ENCODE results near the gene JMJD1C. TPM values are rescaled to one million over a fixed set of nuclear protein-coding genes. Genes with fewer than 3 reads are reported as not detected.
"Not testable (repeated sequence)": the region's sequence is repeated elsewhere in the genome, so short reads cannot be mapped to it uniquely, and the experiment has no call there.

Gene JMJD1C
- total and polyA plus RNA-seq, 2 donors (not counting 3 experiments of a cell fraction or from before 2014, with no cell fraction given) = 32.1 to 97.1 TPM

GRCh38 chr10:63154546-63155387 is 311.0 kb downstream of the JMJD1C start:
- dilution Hi-C loops (cut with MboI; ENCODE audit: extremely low pct_ligation_motif_present, low sequenced_read_pairs) (no loop called here), intact Hi-C loops (cut with micrococcal nuclease) (loop anchor here (5.0 kb wide), 2 partner anchors 147 to 887 kb away; partner anchors contain the start of gene RTKN2)
- DNase-seq (ENCODE audit: low read depth, low spot score) (no peak), FAIRE-seq (no peak)
- TSS peak; percentile 16 for BruUV-seq (replicated peaks)
- Histone ChIP-seq H3K79me2 (ENCODE audit: control insufficient read depth, insufficient read depth, low read length) (peaks cover 2% of the 10 kb centered on the region), H4K20me1 (replicated peaks; ENCODE audit: control insufficient read depth, extremely low read depth, insufficient read depth, low read length) (no peaks in the 10 kb centered on the region), H3K27me3 (ENCODE audit: control insufficient read depth in 2 of 2, insufficient read depth in 2 of 2, low read length in 2 of 2) (no peaks in the 10 kb centered on the region), H3K9me3 (replicated peaks; ENCODE audit: control insufficient read depth, insufficient read depth, low read length) (no peaks in the 10 kb centered on the region), H3K9me1 (replicated peaks; ENCODE audit: control insufficient read depth, extremely low read depth, insufficient read depth, low read length) (no peaks in the 10 kb centered on the region), H2AFZ (ENCODE audit: low read depth, low read length) (no peak overlapping the region), H3K4me3 (replicated peaks in 1 of 3; ENCODE audit: insufficient read depth in 1 of 3, low read depth in 1 of 3, low read length in 3 of 3) (no peak overlapping the region), H3K27ac (ENCODE audit: insufficient read depth, low read depth, low read length) (no peak overlapping the region), H3K4me2 (ENCODE audit: insufficient read depth, low read length) (no peak overlapping the region), H3K36me3 (ENCODE audit: control insufficient read depth in 2 of 2, extremely low read depth in 1 of 2, insufficient read depth in 2 of 2, low read length in 2 of 2) (peaks cover 0 to 2% of the 10 kb centered on the region in 2 experiments), H3K9ac (replicated peaks; ENCODE audit: extremely low read depth, insufficient read depth, low read length) (no peak overlapping the region), H3K4me1 (ENCODE audit: control insufficient read depth, extremely low read depth, insufficient read depth, low read length) (no peaks in the 10 kb centered on the region)
- POLR2A ChIA-PET = no interaction called here
- CTCF ChIA-PET = interaction anchor here (0.8 to 5.0 kb wide), 4 partner anchors 9 to 665 kb away, joined by 3 to 66 read pairs (median 14); no protein-coding TSS in a partner anchor
- TF ChIP-seq MAX (IDR thresholded peaks at IDR 0.05; ENCODE audit: insufficient read depth, insufficient read length) = no peak

- H3K27ac ChIP-seq (ENCODE audit: insufficient read depth, low read depth, low read length); H2AFZ ChIP-seq (ENCODE audit: low read depth, low read length); dilution Hi-C loops (cut with MboI; ENCODE audit: extremely low pct_ligation_motif_present, low sequenced_read_pairs); H3K9me3 ChIP-seq (replicated peaks; ENCODE audit: control insufficient read depth, insufficient read depth, low read length); POLR2A ChIA-PET; DNase-seq (ENCODE audit: low read depth, low spot score); FAIRE-seq; H3K4me1 ChIP-seq (ENCODE audit: control insufficient read depth, extremely low read depth, insufficient read depth, low read length); H3K9me1 ChIP-seq (replicated peaks; ENCODE audit: control insufficient read depth, extremely low read depth, insufficient read depth, low read length); H4K20me1 ChIP-seq (replicated peaks; ENCODE audit: control insufficient read depth, extremely low read depth, insufficient read depth, low read length); H3K79me2 ChIP-seq (ENCODE audit: control insufficient read depth, insufficient read depth, low read length); intact Hi-C loops (cut with micrococcal nuclease); H3K4me2 ChIP-seq (ENCODE audit: insufficient read depth, low read length); H3K36me3 ChIP-seq (ENCODE audit: control insufficient read depth in 2 of 2, extremely low read depth in 1 of 2, insufficient read depth in 2 of 2, low read length in 2 of 2); H3K27me3 ChIP-seq (ENCODE audit: control insufficient read depth in 2 of 2, insufficient read depth in 2 of 2, low read length in 2 of 2); BruUV-seq (replicated peaks); H3K9ac ChIP-seq (replicated peaks; ENCODE audit: extremely low read depth, insufficient read depth, low read length); H3K4me3 ChIP-seq (replicated peaks in 1 of 3; ENCODE audit: insufficient read depth in 1 of 3, low read depth in 1 of 3, low read length in 3 of 3): not testable (repeated sequence)
- CTCF ChIA-PET = interaction anchor here (1.8 kb wide), 1 partner anchor 13 kb away, joined by 8 read pairs; no protein-coding TSS in a partner anchor
Measured at GRCh38 chr10:63153868-63154545, 311.8 kb downstream of the JMJD1C start.

Data from endothelial cell of umbilical vein (primary cell).